HepG2 (cell line): ENCODE measurements around the gene AS3MT. TPM values are rescaled to one million over a fixed set of nuclear protein-coding genes. Genes with fewer than 3 reads are reported as not detected.

Source experiments
- AGO1 ChIP-seq: fragments of 200-400 bp; formaldehyde crosslinking; IDR thresholded peaks from 2 replicates; pipeline ENCODE4 v1.6.1; 2017; ENCODE audit warnings: mild to moderate bottlenecking, low read depth, low read length, moderate library complexity; ENCODE audit not compliant: poor library complexity, severe bottlenecking
- ARNT ChIP-seq: fragments of 450-650 bp; IDR thresholded peaks from 2 replicates; pipeline ENCODE4 v1.6.1; 2017
- ASH2L ChIP-seq: fragments of 300-600, 200-600 bp; sonication (generic); IDR thresholded peaks from 2 replicates; pipeline ENCODE4 v1.7.0; 2017; ENCODE audit warnings: low read depth, mild to moderate bottlenecking, moderate library complexity, mixed read lengths, low read length; ENCODE audit not compliant: insufficient read length
- CCDC6 ChIP-seq: sonication (generic); formaldehyde crosslinking; IDR thresholded peaks from 2 replicates; pipeline ENCODE4 v1.8.1; 2022; ENCODE audit warnings: mild to moderate bottlenecking, missing genetic modification reagents, moderate library complexity
- FOXA3 ChIP-seq: IDR thresholded peaks from 2 replicates; pipeline ENCODE4 v1.6.1; 2016; ENCODE audit warnings: missing genetic modification reagents, missing compliant biosample characterization
- FOXO1 ChIP-seq: sonication (generic); formaldehyde crosslinking; IDR thresholded peaks from 2 replicates; pipeline ENCODE4 v1.4.0; 2020; ENCODE audit warnings: missing genetic modification reagents
- HDAC1 ChIP-seq: sonication (generic); formaldehyde crosslinking; IDR thresholded peaks from 2 replicates; pipeline ENCODE4 v1.5.1; 2020; ENCODE audit warnings: mild to moderate bottlenecking, missing genetic modification reagents
- HNRNPLL ChIP-seq: fragments of 200-400 bp; formaldehyde crosslinking; IDR thresholded peaks from 2 replicates; pipeline ENCODE4 v1.6.1; 2017; ENCODE audit warnings: mild to moderate bottlenecking, low read depth, low read length; ENCODE audit not compliant: poor library complexity, severe bottlenecking
- HOXD1 ChIP-seq: sonication (generic); formaldehyde crosslinking; IDR thresholded peaks from 2 replicates; pipeline ENCODE4 v1.5.0; 2020; ENCODE audit warnings: missing genetic modification reagents
- MTF2 ChIP-seq: sonication (generic); formaldehyde crosslinking; IDR thresholded peaks from 2 replicates; pipeline ENCODE4 v1.5.0; 2020; ENCODE audit warnings: missing genetic modification reagents, borderline replicate concordance
- PAX8 ChIP-seq: sonication (generic); formaldehyde crosslinking; IDR thresholded peaks from 2 replicates; pipeline ENCODE4 v1.8.0; 2022; ENCODE audit warnings: mild to moderate bottlenecking, missing genetic modification reagents, borderline replicate concordance
- PHB2 ChIP-seq: fragments of 450-650 bp; IDR thresholded peaks from 2 replicates; pipeline ENCODE4 v1.6.1; 2018; ENCODE audit not compliant: partially characterized antibody
- RARA ChIP-seq: IDR thresholded peaks from 2 replicates; pipeline ENCODE4 v1.6.1; 2016; ENCODE audit warnings: missing genetic modification reagents, missing compliant biosample characterization
- RORA ChIP-seq: sonication (generic); formaldehyde crosslinking; IDR thresholded peaks from 2 replicates; pipeline ENCODE4 v1.5.0; 2020; ENCODE audit warnings: mild to moderate bottlenecking, missing genetic modification reagents, moderate library complexity
- TARDBP ChIP-seq: sonication (generic); formaldehyde crosslinking; IDR thresholded peaks from 2 replicates; pipeline ENCODE4 v1.8.0; 2022; ENCODE audit warnings: mild to moderate bottlenecking, missing genetic modification reagents
- TBX2 ChIP-seq: sonication (generic); formaldehyde crosslinking; IDR thresholded peaks from 2 replicates; pipeline ENCODE4 v1.5.0; 2020; ENCODE audit warnings: missing genetic modification reagents, mild to moderate bottlenecking, borderline replicate concordance
- TP53 ChIP-seq: sonication (generic); formaldehyde crosslinking; conservative IDR thresholded peaks from 2 replicates; pipeline ENCODE4 v1.4.0; 2020; ENCODE audit warnings: missing genetic modification reagents
- U2AF2 ChIP-seq: fragments of 200-400 bp; formaldehyde crosslinking; IDR thresholded peaks from 2 replicates; pipeline ENCODE4 v1.6.1; 2017; ENCODE audit warnings: low read depth, mild to moderate bottlenecking, low read length
- ZNF10 ChIP-seq: sonication (generic); formaldehyde crosslinking; IDR thresholded peaks from 2 replicates; pipeline ENCODE4 v1.4.0; 2020; ENCODE audit warnings: mild to moderate bottlenecking, low read depth, missing genetic modification reagents, borderline replicate concordance
- ZNF235 ChIP-seq: sonication (generic); formaldehyde crosslinking; IDR thresholded peaks from 2 replicates; pipeline ENCODE4 v1.8.1; 2023; ENCODE audit warnings: mild to moderate bottlenecking, missing genetic modification reagents, borderline replicate concordance
- ZNF264 ChIP-seq: sonication (generic); formaldehyde crosslinking; IDR thresholded peaks from 2 replicates; pipeline ENCODE4 v1.4.0; 2020; ENCODE audit warnings: missing genetic modification reagents
- ZNF317 ChIP-seq: sonication (generic); formaldehyde crosslinking; IDR thresholded peaks from 2 replicates; pipeline ENCODE4 v1.5.0; 2020; ENCODE audit warnings: mild to moderate bottlenecking, missing genetic modification reagents
- ZNF326 ChIP-seq: sonication (generic); formaldehyde crosslinking; IDR thresholded peaks from 2 replicates; pipeline ENCODE4 v1.4.0; 2020; ENCODE audit warnings: missing genetic modification reagents, borderline replicate concordance
- ZNF350 ChIP-seq: sonication (generic); formaldehyde crosslinking; IDR thresholded peaks from 2 replicates; pipeline ENCODE4 v1.4.0; 2020; ENCODE audit warnings: mild to moderate bottlenecking, low read depth, missing genetic modification reagents, borderline replicate concordance
- ZNF552 ChIP-seq: sonication (generic); formaldehyde crosslinking; IDR thresholded peaks from 2 replicates; pipeline ENCODE4 v1.9.0; 2022; ENCODE audit warnings: missing genetic modification reagents, mild to moderate bottlenecking, borderline replicate concordance
- ZNF747 ChIP-seq: sonication (generic); formaldehyde crosslinking; IDR thresholded peaks from 2 replicates; pipeline ENCODE4 v1.8.1; 2023; ENCODE audit warnings: missing genetic modification reagents, mild to moderate bottlenecking, borderline replicate concordance
- ZNF773 ChIP-seq: sonication (generic); formaldehyde crosslinking; IDR thresholded peaks from 2 replicates; pipeline ENCODE4 v1.4.0; 2020; ENCODE audit warnings: missing genetic modification reagents, borderline replicate concordance
- ZNF891 ChIP-seq: sonication (generic); formaldehyde crosslinking; IDR thresholded peaks from 2 replicates; pipeline ENCODE4 v1.5.0; 2020; ENCODE audit warnings: mild to moderate bottlenecking, missing genetic modification reagents
- polyA plus RNA-seq, 8 experiments: library from polyadenylated mRNA; depleted of rRNA in 3 of 8; stranded (reverse) in 7 of 8; unstranded in 1 of 8; fragments of >200 nt; fragmentation: Illumina TruSeq in 4 of 8; extraction: Trizol in 4 of 8; gene quantifications; 2 replicates each; pipeline versions ENCODE4 v1.2.1 to v1.2.3, GENCODE V29; 2011 to 2016; ENCODE audit warnings: low read depth in 4 of 8, missing spikeins in 1 of 8, mixed read lengths in 1 of 8; ENCODE audit not compliant: insufficient read depth in 1 of 8
- total RNA-seq, 5 experiments: library from RNA; depleted of rRNA; stranded (reverse); fragments of >200 nt; fragmentation: Illumina TruSeq; extraction: Trizol; gene quantifications; 2 replicates each; pipeline ENCODE4 v1.2.3, GENCODE V29; 2016; ENCODE audit warnings: low read depth in 1 of 5
- TF ChIP-seq, protein P1 (sequence below): sonication (generic); formaldehyde crosslinking; IDR thresholded peaks from 2 replicates; pipeline ENCODE4; 2020; ENCODE audit warnings: missing genetic modification reagents, mild to moderate bottlenecking, borderline replicate concordance

The AS3MT gene
- total and polyA plus RNA-seq, 2 of the 13 experiments (the other 11 are each of a cell fraction or from before 2014, with no cell fraction given) = 8.7 to 17.4 TPM

DNA sequence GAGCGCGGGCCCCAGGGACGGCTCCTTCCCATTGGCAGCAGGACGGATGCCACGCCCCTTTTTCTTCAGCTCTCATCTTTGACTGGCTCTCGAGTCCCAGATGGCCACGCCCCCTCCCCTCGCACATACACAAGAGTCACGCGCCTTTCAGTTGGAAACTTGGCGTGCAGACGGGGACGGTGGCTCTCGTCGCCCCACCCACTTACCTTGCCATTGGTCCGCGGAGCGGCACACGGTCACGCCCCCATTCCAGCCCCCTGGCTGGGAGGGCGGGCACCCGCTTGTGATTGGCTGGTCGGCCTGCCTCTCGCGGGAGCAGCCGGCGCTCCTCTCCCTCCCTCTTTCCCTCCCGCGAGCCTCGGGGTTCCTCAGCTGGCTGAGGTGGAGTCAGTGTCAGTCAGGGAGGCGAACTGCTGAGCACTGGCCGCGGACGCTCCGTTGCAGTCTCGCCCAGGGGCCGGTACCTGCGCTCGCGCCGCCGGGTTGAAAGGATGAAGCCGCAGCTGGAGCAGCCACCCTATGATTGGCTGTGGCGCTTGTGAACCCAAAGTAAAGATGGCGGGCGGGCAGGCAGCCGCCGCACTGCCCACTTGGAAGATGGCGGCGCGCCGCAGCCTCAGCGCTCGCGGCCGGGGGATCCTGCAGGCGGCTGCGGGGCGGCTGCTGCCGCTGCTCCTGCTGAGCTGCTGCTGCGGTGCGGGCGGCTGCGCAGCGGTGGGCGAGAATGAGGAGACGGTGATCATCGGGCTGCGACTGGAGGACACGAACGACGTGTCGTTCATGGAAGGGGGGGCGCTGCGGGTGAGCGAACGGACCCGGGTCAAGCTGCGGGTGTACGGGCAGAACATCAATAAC lies 48.9 kb downstream of the AS3MT start, which contains the start of gene CNNM2 (continued):
- TF ChIP-seq ZNF326 (CRISPR knock-in tag) = no peak
- no peak for TF ChIP-seq ZNF235
- peak; percentile 74 for TF ChIP-seq ZNF891
- peak; percentile 34; the same call in 1 of the 2 replicates for TF ChIP-seq ZNF350
- 0 out of 2 replicates have a peak, but pooled peaks have one; percentile 21 for TF ChIP-seq HOXD1 (CRISPR knock-in tag)
- TF ChIP-seq, protein P1, sequence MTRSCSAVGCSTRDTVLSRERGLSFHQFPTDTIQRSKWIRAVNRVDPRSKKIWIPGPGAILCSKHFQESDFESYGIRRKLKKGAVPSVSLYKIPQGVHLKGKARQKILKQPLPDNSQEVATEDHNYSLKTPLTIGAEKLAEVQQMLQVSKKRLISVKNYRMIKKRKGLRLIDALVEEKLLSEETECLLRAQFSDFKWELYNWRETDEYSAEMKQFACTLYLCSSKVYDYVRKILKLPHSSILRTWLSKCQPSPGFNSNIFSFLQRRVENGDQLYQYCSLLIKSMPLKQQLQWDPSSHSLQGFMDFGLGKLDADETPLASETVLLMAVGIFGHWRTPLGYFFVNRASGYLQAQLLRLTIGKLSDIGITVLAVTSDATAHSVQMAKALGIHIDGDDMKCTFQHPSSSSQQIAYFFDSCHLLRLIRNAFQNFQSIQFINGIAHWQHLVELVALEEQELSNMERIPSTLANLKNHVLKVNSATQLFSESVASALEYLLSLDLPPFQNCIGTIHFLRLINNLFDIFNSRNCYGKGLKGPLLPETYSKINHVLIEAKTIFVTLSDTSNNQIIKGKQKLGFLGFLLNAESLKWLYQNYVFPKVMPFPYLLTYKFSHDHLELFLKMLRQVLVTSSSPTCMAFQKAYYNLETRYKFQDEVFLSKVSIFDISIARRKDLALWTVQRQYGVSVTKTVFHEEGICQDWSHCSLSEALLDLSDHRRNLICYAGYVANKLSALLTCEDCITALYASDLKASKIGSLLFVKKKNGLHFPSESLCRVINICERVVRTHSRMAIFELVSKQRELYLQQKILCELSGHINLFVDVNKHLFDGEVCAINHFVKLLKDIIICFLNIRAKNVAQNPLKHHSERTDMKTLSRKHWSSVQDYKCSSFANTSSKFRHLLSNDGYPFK = no peak; the same call in 1 of the 2 replicates
- 0 out of 2 replicates have a peak, but pooled peaks have one; percentile 26 for TF ChIP-seq PAX8
- peak; percentile 73; the same call in 1 of the 2 replicates for TF ChIP-seq ZNF773 (CRISPR knock-in tag)
- TF ChIP-seq ZNF317 (CRISPR knock-in tag) = no peak
- TF ChIP-seq HDAC1 = peak; percentile 70; the same call in 1 of the 2 replicates
- TF ChIP-seq U2AF2 = no peak
- TF ChIP-seq ZNF264 (CRISPR knock-in tag) = no peak
- TF ChIP-seq MTF2 (CRISPR knock-in tag) = no peak
- TF ChIP-seq TARDBP (CRISPR knock-in tag) = 0 out of 2 replicates have a peak, but pooled peaks have one; percentile 23
- TF ChIP-seq RARA (CRISPR knock-in tag) = no peak
- no peak for TF ChIP-seq ZNF552 (CRISPR knock-in tag)
- no peak; the same call in 1 of the 2 replicates for TF ChIP-seq ZNF747
- peak; percentile 92 for TF ChIP-seq ASH2L
- no peak for TF ChIP-seq HNRNPLL
- peak; percentile 62 for TF ChIP-seq TBX2 (CRISPR knock-in tag)
- TF ChIP-seq FOXO1 = no peak; the same call in 1 of the 2 replicates
- peak; percentile 53; the same call in 1 of the 2 replicates for TF ChIP-seq TP53 (CRISPR knock-in tag)
- no peak for TF ChIP-seq ZNF10 (CRISPR knock-in tag)
- peak; percentile 27 for TF ChIP-seq FOXA3
- TF ChIP-seq ARNT = no peak
- peak; percentile 59 for TF ChIP-seq CCDC6 (CRISPR knock-in tag)
- no peak for TF ChIP-seq RORA (CRISPR knock-in tag)
- TF ChIP-seq AGO1 = no peak
- TF ChIP-seq PHB2 = no peak
